Erythroblast (primary cell): ENCODE results near the gene GTF2F2.

Source experiments
- GATA1 ChIP-seq: IDR thresholded peaks from 2 replicates; pipeline ENCODE4 v1.6.1; 2011; ENCODE audit warnings: low read depth, mild to moderate bottlenecking, control low read depth, low read length, moderate library complexity
- POLR2A ChIP-seq: IDR thresholded peaks from 2 replicates; pipeline ENCODE4 v1.6.1; 2011; ENCODE audit warnings: mild to moderate bottlenecking, low read length

DNA sequence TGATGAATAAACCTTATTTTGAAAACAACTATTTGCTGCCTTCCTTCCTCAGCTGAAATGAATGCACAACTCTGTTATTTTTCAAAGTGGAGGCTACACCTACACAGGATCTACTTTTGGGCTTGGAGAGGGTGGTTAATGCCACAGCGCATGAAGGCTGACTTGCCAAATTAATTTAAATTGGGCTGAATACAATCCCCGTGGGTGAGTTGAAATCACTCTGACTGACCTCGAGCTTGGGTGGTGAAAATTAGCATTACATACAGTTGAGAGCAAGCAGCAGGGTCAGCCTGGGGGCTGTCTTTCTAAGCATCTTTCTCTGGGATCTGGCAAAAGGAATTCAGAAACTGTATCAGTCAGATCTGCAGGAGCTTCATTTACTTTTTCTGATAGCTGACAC, 182.2 kb downstream of the GTF2F2 start:
- no peak for TF ChIP-seq POLR2A
- no peak for TF ChIP-seq GATA1
